H1 (cell line): ENCODE data around the gene PLEKHM3. TPM values are rescaled to one million over a fixed set of nuclear protein-coding genes. Genes with fewer than 3 reads are reported as not detected.

Experiments used
- CBX5 ChIP-seq: fragments of 300-800, 300-1000 bp; sonication (generic); IDR thresholded peaks from 2 replicates; pipeline ENCODE4 v1.7.1; 2016; ENCODE audit warnings: antibody characterized with exemption, low read length, low read depth
- CREB1 ChIP-seq: IDR thresholded peaks from 2 replicates; pipeline ENCODE4 v1.6.1; 2012; ENCODE audit warnings: inconsistent platforms
- HDAC2 ChIP-seq, 2 experiments: fragments of 300-600 bp in 1 of 2; sonication (generic) in 1 of 2; IDR thresholded peaks; 2 replicates each; pipeline ENCODE4 v1.6.1; 2011 to 2012; ENCODE audit warnings: low read depth in 2 of 2, low read length in 2 of 2, mild to moderate bottlenecking in 2 of 2, moderate library complexity in 2 of 2, borderline replicate concordance in 1 of 2, inconsistent platforms in 1 of 2
- HDAC6 ChIP-seq: IDR thresholded peaks from one replicate; pipeline ENCODE4 v1.7.1; 2012; ENCODE audit warnings: low read depth, mild to moderate bottlenecking, inconsistent platforms, low read length, moderate library complexity
- JUND ChIP-seq: IDR thresholded peaks from 2 replicates; pipeline ENCODE4 v1.6.1; 2011; ENCODE audit warnings: mild to moderate bottlenecking, improper control_type of control experiment, low read length
- NANOG ChIP-seq: IDR thresholded peaks from 2 replicates; pipeline ENCODE4 v1.6.1; 2011; ENCODE audit warnings: low read length, low read depth, mild to moderate bottlenecking, inconsistent platforms; ENCODE audit not compliant: insufficient read depth, poor library complexity, severe bottlenecking
- POLR2A ChIP-seq, 2 experiments: IDR thresholded peaks; 1 replicate in 1 of 2; 2 replicates in 1 of 2; pipeline ENCODE4 v1.6.1; 2011; ENCODE audit warnings: low read depth in 2 of 2, low read length in 2 of 2, mild to moderate bottlenecking in 2 of 2; ENCODE audit errors: control extremely low read depth in 1 of 2
- SIX5 ChIP-seq: IDR thresholded peaks from 2 replicates; pipeline ENCODE4 v1.6.1; 2011; ENCODE audit warnings: mild to moderate bottlenecking, low read depth, low read length
- TCF12 ChIP-seq: IDR thresholded peaks from 2 replicates; pipeline ENCODE4 v1.6.1; 2011; ENCODE audit warnings: low read depth, mild to moderate bottlenecking, low read length
- YY1 ChIP-seq: IDR thresholded peaks from 2 replicates; pipeline ENCODE4 v1.6.1; 2011; ENCODE audit warnings: low read depth, mild to moderate bottlenecking, low read length
- polyA plus RNA-seq, 7 experiments: library from polyadenylated mRNA; depleted of rRNA in 3 of 7; stranded (reverse) in 5 of 7; unstranded in 2 of 7; fragments of >200 nt in 5 of 7; fragments of 200-250 nt in 2 of 7; gene quantifications; 1 replicate in 5 of 7; 2 replicates in 1 of 7; 4 replicates in 1 of 7; pipeline versions ENCODE4 v1.2.1 to v1.2.3, GENCODE V29; 2011 to 2013; ENCODE audit warnings: missing spikeins in 2 of 7, mixed read lengths in 2 of 7
- total RNA-seq: library from RNA; stranded (reverse); fragmentation: NEBNext Ultra II Directional; extraction: Animal tissue kit (Norgen Biotek cat#: 25700); gene quantifications from 2 replicates; pipeline ENCODE4 v1.2.1, GENCODE V29; 2021
- TF ChIP-seq, protein P1 (sequence below): fragments of 300-600 bp; sonication (generic); IDR thresholded peaks from 2 replicates; pipeline ENCODE4 v1.7.1; 2012; ENCODE audit warnings: low read length, moderate library complexity, mild to moderate bottlenecking, inconsistent platforms; ENCODE audit not compliant: insufficient replicate concordance
- TF ChIP-seq, protein P2 (sequence below): IDR thresholded peaks from 2 replicates; pipeline ENCODE4 v1.6.1; 2012; ENCODE audit warnings: inconsistent platforms

The PLEKHM3 gene
- total and polyA plus RNA-seq, 2 of the 8 experiments (the other 6 are each of a cell fraction or from before 2014, with no cell fraction given), result 2.3 to 5.8 TPM

DNA sequence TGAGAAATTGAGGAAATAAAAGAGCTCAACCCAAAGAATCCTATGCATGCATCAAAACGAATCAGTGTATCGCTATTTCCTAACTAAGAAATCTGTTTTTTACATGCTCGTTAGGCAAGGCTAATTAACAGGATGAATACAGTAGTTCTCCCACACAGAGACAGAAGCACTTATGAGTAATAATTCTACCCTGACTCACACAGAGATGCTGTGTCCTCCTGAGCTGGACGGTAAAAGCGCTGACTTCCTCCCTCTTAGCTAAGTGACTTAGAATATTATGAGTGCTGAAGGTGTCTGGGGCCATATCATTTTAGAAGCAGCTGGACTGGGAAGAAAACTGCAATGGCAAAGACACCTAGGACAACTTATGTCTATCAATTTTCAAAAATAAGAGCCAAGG lies 18.5 kb downstream of the PLEKHM3 start (continued):
- TF ChIP-seq, protein P1, sequence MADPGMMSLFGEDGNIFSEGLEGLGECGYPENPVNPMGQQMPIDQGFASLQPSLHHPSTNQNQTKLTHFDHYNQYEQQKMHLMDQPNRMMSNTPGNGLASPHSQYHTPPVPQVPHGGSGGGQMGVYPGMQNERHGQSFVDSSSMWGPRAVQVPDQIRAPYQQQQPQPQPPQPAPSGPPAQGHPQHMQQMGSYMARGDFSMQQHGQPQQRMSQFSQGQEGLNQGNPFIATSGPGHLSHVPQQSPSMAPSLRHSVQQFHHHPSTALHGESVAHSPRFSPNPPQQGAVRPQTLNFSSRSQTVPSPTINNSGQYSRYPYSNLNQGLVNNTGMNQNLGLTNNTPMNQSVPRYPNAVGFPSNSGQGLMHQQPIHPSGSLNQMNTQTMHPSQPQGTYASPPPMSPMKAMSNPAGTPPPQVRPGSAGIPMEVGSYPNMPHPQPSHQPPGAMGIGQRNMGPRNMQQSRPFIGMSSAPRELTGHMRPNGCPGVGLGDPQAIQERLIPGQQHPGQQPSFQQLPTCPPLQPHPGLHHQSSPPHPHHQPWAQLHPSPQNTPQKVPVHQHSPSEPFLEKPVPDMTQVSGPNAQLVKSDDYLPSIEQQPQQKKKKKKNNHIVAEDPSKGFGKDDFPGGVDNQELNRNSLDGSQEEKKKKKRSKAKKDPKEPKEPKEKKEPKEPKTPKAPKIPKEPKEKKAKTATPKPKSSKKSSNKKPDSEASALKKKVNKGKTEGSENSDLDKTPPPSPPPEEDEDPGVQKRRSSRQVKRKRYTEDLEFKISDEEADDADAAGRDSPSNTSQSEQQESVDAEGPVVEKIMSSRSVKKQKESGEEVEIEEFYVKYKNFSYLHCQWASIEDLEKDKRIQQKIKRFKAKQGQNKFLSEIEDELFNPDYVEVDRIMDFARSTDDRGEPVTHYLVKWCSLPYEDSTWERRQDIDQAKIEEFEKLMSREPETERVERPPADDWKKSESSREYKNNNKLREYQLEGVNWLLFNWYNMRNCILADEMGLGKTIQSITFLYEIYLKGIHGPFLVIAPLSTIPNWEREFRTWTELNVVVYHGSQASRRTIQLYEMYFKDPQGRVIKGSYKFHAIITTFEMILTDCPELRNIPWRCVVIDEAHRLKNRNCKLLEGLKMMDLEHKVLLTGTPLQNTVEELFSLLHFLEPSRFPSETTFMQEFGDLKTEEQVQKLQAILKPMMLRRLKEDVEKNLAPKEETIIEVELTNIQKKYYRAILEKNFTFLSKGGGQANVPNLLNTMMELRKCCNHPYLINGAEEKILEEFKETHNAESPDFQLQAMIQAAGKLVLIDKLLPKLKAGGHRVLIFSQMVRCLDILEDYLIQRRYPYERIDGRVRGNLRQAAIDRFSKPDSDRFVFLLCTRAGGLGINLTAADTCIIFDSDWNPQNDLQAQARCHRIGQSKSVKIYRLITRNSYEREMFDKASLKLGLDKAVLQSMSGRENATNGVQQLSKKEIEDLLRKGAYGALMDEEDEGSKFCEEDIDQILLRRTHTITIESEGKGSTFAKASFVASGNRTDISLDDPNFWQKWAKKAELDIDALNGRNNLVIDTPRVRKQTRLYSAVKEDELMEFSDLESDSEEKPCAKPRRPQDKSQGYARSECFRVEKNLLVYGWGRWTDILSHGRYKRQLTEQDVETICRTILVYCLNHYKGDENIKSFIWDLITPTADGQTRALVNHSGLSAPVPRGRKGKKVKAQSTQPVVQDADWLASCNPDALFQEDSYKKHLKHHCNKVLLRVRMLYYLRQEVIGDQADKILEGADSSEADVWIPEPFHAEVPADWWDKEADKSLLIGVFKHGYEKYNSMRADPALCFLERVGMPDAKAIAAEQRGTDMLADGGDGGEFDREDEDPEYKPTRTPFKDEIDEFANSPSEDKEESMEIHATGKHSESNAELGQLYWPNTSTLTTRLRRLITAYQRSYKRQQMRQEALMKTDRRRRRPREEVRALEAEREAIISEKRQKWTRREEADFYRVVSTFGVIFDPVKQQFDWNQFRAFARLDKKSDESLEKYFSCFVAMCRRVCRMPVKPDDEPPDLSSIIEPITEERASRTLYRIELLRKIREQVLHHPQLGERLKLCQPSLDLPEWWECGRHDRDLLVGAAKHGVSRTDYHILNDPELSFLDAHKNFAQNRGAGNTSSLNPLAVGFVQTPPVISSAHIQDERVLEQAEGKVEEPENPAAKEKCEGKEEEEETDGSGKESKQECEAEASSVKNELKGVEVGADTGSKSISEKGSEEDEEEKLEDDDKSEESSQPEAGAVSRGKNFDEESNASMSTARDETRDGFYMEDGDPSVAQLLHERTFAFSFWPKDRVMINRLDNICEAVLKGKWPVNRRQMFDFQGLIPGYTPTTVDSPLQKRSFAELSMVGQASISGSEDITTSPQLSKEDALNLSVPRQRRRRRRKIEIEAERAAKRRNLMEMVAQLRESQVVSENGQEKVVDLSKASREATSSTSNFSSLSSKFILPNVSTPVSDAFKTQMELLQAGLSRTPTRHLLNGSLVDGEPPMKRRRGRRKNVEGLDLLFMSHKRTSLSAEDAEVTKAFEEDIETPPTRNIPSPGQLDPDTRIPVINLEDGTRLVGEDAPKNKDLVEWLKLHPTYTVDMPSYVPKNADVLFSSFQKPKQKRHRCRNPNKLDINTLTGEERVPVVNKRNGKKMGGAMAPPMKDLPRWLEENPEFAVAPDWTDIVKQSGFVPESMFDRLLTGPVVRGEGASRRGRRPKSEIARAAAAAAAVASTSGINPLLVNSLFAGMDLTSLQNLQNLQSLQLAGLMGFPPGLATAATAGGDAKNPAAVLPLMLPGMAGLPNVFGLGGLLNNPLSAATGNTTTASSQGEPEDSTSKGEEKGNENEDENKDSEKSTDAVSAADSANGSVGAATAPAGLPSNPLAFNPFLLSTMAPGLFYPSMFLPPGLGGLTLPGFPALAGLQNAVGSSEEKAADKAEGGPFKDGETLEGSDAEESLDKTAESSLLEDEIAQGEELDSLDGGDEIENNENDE, result no peak
- TF ChIP-seq NANOG (no peak), HDAC2 (IDR thresholded peaks at IDR 0.05; ENCODE audit: borderline replicate concordance in 1 of 2, low read depth in 2 of 2, low read length in 2 of 2) (no peak), CBX5 (no peak), SIX5 (no peak), POLR2A (IDR thresholded peaks at IDR 0.05; ENCODE audit: control extremely low read depth in 1 of 2, low read depth in 2 of 2, low read length in 2 of 2) (no peak), YY1 (no peak), CREB1 (no peak), HDAC6 (no peak), JUND (no peak), TCF12 (no peak)
- TF ChIP-seq, protein P2, sequence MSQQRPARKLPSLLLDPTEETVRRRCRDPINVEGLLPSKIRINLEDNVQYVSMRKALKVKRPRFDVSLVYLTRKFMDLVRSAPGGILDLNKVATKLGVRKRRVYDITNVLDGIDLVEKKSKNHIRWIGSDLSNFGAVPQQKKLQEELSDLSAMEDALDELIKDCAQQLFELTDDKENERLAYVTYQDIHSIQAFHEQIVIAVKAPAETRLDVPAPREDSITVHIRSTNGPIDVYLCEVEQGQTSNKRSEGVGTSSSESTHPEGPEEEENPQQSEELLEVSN, result no peak
